HG03521 (cell line): ENCODE results near the gene GPR160.
A peak's percentile ranks its signal among the peaks of the same experiment; 100 is the strongest.
"Not testable (repeated sequence)": the region's sequence is repeated elsewhere in the genome, so short reads cannot be mapped to it uniquely, and the experiment has no call there.

ENCODE experiments used
- ATAC-seq: cut with Tn5 transposase; IDR thresholded peaks from one replicate; pipeline ENCODE4 v1.9.1; 2021; ENCODE audit warnings: mild to moderate bottlenecking, moderate library complexity; ENCODE audit not compliant: unreplicated experiment

Gene GPR160, protein sequence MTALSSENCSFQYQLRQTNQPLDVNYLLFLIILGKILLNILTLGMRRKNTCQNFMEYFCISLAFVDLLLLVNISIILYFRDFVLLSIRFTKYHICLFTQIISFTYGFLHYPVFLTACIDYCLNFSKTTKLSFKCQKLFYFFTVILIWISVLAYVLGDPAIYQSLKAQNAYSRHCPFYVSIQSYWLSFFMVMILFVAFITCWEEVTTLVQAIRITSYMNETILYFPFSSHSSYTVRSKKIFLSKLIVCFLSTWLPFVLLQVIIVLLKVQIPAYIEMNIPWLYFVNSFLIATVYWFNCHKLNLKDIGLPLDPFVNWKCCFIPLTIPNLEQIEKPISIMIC

DNA sequence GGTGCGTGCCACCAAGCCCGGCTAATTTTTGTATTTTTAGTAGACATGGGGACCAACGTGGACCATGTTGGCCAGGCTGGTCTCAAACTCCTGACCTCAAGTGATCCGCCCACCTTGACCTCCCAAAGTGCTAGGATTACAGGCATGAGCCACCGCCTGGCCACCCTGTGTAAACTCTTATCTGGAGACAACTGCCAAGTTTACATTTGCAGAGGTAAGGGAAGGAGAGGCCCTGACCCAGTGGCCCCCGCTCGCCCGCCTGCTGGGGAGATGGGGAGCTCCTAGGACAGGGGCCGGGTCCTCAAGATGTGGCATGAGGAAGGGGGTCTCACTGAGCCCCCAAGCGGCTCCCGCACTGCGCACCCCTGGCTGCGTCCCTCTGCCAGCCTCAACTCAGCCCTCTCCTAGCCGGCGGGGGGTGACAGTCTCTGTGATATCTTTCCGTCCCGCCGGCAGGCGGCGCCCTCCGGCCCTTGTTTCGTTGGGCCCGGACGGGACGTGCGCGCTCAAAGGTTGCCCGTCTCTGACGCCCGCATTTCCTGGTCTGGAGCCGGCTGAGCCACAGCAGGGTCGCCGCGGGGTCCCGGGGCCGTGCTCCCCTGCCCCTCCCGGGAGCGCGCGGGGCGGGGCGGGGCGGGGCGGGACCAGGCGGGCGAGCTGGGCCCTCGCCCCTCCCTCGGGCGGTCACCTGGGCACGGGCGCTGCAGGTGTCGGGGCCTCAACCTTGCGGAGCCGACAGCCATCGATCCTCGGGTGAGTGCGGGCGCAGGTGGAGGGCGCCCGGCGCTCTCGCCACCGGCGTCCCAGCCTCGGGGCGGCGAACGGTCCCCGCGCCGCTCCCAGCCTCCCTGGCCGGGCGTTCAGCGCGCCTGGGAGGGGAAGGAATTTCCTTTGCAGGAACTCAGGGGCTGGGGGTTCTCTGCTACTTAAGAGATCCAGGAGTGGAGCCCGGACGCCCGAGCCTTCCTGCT lies at the start of gene GPR160:
TSS of gene GPR160 (plus strand) at position 533 of the 971 bp plus-strand sequence. CDS start 45,978 bp downstream, outside the sequence.
- peak; percentile 73 for ATAC-seq

DNA sequence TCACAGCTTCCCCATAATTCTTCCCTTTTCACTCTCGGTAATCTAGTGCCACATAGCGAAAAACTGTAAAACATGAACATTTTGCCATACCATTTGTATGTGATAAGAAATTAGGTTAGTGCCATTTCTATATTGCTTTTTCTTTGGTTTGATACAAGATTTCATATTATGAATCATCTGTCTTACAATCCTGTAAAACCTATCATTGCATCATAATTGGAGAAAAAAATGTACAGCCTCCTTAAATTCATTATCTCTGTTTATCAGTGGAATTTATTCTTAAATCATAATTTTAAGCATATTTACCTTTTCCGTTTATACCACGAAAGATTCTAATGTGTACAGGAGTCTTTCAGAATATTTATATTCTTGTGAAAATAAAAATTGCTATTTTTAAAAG lies 47.4 kb upstream of the GPR160 start:
- no peak for ATAC-seq

DNA sequence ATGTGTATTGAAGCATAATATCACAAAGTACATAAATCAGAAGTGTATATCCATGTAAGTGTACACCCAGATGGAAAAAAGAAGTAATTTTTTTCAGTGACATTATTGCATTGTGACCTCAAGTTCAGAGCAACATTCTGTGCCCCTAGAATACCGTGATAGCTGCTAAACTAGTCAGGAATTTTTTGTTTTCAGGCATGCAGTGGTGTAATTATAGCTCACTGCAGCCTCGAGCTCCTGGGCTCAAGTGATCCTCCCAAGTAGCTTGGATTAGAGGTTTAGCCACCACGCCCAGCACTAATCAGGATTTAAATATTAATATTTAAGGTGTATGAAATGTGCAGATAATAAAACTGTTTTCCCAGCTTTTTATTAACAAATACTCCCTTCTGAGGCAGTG lies 45.6 kb upstream of the GPR160 start:
- no peak for ATAC-seq

DNA sequence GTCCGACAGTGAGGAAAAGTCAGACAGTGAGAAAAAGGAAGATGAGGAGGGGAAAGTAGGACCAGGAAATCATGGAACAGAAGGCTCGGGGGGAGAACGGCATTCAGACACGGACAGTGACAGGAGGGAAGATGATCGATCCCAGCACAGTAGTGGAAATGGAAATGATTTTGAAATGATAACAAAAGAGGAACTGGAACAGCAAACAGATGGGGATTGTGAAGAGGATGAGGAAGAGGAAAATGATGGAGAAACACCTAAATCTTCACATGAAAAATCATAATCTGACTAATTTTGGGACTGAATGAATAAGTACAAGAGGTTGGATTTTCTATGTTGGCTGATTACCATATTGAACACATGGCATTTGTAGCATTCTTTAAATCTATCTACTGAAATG lies 45.0 kb upstream of the GPR160 start:
- no peak for ATAC-seq

DNA sequence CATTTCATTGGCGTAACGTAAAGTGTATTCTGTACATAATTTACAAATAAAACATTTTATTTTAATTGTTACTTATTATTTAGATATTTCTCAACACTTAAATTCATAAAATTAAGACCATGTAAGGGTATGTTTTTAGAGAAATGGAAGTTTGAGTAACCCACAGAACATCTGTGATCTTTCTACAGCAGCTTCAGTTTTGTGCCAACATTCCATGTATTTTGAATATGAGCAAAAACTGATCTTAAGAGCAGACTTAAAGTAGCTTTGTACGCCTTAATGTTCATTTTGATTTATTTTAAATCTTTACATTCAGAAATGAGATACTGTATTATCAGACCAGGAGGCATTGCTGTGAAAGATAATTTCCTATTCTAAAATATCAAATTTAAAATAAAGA lies 44.0 kb upstream of the GPR160 start:
- ATAC-seq = no peak

DNA sequence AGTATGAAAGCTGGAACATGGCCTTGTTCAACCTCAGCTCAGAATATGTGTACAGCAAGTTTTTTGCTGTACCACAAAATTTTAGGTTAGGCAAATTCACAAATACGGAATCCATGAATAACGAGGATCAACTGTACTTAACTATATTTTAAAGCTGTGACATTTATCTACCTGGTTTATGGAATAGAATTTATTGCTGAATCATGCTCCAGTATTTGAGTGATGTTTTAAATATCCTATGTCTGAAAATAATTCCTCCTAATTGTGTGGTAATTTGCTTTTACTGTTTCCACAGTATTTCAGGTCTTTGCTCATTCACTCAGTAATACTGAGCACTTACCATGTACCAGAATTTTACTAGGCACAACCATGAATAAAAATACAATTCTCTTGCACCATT lies 41.7 kb upstream of the GPR160 start:
- no peak for ATAC-seq

DNA sequence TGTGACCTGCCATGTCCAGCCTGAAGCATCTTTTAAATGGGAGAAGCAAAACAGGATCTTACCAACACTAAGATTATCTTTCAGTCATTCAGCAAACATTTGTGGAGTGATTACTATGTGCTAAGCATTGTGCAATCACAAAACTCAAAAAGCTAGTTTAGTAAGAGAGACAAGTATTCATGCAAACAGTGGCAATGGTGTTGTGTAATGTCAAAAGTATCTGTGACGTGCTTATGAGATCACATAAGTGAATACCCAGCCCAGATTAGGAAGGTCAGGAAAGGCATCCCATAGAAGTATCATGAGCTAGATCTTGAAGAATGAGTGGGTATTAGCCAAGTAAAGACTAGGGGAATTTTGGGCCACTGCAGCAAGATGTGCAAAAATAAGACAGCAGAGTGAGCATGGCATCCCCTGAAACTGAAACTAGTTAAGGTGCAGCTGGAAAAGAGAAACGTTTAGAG lies 39.1 kb upstream of the GPR160 start:
- peak; percentile 28 for ATAC-seq

DNA sequence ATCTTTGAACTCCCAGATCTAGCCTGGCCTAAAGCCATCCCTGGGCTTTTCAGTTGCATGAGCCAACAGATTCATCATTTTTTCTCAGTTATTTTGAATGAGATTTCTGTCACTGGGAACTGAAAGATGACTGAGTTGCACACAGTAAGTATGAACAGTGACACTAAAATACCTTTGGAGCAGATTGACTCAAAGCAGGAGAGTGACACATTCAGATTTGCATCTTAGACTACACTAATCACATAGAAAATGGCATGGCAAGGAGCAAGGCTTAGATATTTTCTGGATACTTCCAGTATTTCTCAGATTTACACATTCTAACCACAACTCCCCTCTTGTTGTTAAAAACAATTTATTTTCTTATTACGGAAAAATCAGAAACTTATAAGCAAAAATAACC lies 38.4 kb upstream of the GPR160 start:
- ATAC-seq = peak; percentile 65

DNA sequence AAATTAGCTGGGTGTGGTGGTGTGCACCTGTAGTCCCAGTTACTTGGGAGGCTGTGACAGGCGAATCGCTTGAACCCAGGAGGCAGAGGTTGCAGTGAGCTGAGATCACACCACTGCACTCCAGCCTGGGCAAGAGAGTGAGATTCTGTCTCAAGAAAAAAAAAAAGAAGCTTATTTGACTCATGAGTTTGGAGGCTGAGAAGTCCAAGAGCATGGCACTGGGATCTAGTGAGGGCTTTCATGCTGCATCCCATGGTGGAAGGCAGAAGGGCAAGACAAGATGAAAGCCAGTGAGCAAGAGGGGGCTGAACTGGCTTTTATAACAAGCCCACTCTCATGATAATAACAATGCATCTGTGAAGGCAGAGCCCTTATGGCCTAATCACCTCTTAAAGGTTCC lies 37.7 kb upstream of the GPR160 start:
- ATAC-seq = no peak

DNA sequence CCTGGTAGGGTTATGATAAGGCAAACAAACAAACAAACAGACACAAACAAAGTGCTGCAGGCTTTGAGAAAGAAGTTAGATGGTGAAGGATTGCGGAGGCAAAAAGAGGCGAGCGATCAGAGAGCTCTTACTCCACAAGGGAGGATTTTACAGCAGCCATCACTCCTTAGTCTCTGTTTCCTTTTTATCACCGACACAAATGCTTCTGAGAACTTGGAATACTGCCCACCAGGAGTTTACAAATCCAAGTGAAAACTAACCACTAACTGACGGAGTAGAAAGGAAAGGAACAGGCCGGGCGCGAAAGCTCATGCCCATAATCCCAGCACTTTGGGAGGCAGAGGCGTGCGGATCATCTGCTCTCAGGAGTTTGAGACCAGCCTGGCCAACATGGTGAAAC lies 35.6 kb upstream of the GPR160 start:
- no peak for ATAC-seq

DNA sequence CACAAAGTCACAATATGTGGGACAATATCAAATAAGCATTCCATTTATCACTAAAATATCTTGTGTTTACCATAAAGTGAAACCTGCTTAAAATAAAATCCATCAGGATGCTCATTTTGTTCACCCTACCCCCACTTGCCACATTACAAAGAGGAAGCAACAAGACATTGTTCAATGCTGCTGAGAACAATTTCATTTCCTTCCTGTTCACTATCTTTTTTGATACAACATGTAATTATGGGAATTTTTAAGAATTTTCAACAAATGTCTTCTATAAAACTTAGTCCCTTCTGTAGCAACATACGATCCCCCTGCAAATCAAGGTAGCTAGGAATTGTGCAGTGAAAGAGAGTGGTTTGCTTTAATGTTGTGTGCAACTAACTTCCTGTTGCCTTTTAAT lies 34.9 kb upstream of the GPR160 start:
- no peak for ATAC-seq

DNA sequence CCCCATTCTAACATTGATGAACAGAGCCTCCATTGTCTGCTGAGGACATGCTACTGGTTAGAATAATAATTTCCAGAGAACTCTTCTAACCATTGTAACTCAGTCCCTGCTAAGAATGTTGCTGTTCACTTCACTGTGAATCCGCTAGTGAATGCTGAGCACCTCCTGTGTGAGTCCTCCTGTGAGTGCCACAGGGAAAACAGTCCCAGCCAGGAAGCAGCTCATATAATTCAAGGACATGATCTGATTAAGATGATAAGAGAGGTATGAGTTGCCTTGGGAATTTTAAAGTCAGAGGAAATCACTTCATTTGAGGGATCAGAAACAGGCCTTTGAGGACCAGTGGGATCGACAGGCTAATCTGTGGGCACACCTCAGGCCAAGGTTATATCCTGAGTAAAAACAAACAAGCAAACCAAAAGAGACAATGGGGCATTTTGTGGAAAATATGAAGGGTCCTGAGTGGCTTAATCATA lies 33.9 kb upstream of the GPR160 start:
- ATAC-seq = no peak

DNA sequence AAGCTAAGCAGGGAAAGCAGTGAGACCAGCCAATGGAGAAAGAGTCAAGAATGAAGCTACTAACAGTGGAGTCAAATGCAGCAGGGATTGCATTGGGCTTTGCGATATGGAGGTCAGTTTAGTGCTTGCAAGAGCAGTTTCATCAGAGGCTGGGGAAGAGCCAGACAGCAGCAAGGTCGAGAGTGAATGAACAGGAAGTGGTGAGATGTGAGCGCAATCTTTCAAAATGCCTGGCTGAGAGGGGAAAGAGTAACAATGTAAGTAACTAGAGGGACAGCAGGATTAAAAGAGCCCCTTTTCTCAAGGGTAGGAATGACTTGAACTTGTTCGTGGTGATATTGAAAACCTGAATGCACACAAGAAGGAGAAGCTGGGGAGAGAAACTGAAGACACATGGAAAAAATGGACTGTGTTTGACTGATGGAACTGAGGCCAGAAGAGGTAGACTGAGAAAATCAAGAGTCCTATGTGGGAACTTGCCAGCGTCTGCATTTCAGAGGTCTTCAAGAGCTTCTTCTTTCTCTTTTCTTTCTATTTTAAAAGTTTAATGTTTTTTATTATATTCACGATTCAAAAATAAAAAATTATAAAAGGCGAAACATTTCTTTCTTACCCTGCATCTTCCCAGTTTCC lies 30.6 kb upstream of the GPR160 start:
- peak; percentile 61 for ATAC-seq

DNA sequence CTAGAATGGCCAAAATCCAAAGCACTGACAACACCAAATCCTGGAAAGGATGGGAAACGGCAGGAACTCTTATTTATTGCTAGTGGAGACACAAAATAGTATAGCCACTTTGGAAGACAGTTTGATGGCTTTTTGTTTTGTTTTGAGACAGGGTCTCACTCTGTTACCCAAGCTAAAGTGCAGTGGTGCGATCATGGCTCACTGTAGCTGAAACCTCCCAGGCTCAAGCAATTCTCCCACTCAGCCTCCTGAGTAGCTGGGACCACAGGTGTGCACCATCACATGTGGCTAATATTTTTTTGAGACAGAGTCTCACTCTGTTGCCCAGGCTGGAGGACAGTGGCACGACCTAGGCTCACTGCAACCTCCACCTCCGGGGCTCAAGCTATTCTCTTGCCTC lies 27.3 kb upstream of the GPR160 start:
- ATAC-seq = no peak

DNA sequence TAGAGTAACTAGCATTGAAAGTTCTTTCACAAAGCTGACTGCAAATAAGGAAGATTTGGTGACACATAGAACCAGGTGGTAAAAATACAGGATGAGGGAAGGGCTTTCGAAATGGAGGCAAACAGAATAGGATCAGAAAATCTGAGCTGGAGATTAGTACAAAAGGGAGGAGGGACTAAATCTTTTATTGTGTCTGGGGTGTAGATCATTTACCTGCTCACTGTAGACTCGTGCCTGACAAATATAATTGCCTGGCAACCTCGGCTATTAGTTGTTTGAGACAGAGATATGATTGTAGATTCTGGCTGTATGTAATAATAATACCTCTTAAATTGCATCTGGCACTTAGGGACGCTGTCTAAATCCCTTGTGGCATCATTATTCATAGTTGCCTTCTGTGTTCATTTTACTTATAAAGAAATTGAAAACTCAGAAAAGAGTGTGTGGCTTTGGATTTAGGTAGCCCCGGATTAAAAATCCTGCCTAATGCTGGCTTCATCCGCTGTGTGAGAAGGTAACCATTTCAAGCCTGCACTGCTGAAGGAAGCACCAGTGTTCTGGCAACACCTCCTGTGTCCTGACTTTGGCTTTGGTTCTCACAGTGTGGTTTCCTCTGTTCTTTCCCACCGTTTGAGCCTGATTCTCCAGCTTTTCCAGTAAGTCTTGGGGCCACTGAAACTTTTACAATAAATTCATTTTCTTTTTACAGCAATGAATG lies 25.0 kb upstream of the GPR160 start:
- ATAC-seq = no peak

DNA sequence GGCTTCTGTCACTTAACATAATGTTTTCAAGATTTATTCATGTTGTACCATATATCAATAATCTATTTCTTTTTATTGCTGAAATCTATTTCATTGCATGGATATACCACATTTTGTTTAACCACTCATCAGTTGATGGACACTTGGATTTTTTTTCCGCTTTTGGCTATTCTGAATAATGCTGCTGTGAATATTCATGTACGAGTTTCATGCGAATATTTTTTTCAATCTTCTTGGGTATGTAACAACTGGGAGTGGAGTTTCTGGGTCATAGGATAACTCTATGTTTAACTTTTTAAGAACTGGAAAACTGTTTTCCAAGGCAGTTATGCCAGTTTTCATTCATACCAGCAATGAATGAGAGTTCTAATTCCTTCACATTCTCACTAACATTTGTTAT lies 21.7 kb upstream of the GPR160 start:
- no peak for ATAC-seq

DNA sequence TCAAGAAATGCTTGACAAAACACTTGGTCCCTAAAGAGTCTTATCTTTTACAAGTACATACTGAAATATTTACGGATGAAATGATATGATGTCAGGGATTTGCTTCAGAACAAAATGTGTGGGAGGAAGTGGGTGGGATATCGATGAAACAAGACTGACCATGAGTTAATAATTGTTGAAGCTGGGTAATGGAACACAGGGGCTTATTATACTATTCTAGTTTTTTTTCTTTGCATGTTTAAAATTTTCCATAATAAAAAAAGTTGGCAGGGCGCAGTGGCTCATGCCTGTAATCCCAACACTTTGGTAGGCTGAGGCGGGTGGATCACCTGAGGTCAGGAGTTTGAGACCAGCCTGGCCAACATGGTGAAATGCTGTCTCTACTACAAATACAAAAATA lies 18.5 kb upstream of the GPR160 start:
- ATAC-seq = not testable (repeated sequence)

DNA sequence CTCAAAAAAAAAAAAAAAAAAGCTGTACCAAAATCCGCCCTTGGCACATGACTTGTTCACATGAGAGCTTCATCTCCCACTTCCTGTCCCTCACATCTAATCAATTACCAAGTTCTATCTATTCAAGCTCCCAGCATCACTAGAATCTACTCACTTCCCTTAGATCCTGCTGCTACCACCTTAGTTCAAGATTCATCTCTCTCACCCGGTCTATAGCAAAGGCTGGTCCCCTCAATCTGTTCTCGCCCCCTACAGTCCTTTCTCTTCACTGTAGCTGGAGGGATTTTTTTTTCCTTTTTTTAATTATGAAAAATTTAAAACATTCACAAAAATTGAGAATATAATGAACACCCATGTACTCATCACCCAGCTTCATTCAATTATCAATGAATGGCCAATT lies 16.7 kb upstream of the GPR160 start:
- no peak for ATAC-seq

DNA sequence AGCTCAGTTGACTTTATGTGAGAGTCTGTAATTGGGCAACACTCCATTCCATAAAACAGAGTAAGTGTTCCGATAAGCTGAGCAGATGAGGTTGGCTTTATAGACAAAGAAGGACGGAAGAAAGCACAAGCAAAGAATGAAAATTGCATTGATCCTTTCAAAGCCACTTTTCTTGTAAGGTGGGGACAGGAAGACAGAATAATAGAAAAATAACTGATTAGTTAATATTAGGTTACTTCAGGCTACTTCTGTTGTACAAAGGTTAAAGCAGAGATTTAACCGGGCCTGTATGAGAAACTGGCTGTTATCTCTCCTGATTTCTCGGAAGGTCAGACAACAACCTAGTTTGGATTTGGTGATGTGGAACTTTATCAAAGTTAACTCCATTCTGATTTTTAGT lies 15.5 kb upstream of the GPR160 start:
- ATAC-seq = no peak

DNA sequence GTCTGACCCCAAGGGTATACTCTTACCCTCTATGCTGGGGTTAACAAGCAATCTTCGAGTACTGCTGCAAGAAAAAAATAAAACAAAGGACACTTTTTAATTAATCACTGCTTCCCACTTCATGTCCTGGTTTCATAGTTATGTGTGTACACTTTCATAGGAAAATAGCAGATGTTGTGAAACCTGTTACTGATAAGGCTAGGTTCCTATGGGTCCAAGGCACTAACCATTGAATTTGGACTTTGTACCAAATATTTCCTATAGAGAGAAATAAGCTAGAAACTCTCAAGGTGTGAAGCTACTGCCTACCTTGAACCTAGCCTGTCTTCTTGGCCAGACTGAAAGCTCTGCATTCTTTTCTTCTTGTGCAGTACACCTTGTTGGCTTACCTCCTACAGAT lies 14.6 kb upstream of the GPR160 start:
- no peak for ATAC-seq

DNA sequence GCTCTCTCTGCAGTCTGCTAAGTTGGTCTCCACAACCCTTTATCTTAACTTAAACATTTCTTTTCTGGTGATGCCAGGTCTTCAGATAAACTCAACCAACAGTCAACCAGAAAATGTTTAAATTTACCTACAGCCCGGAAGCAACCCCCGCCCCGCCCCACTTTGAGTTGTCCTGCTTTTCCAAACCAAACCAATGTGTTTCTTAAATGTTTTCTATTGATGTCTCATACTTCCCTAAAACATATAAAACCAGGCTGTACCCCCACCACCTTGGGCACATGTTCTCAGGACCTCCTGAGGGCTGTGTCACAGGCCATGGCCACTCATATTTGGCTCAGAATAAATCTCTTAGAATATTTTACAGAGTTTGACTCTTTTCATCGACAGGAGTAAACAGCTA lies 13.2 kb upstream of the GPR160 start:
- no peak for ATAC-seq
